OCI-LY7 (cell line): ENCODE data around the gene XRN2. TPM values are rescaled to one million over a fixed set of nuclear protein-coding genes. Genes with fewer than 3 reads are reported as not detected.

Source experiments
- BruUV-seq: library from RNA; stranded (reverse); fragments of 400-500 nt; replicated peaks from 2 replicates; lab custom pipeline; 2021; lab: Mats Ljungman, UMichigan
- CTCF ChIA-PET: fragments of 300-600 bp; sonication (Branson Sonifier 250); formaldehyde crosslinking; loops from one replicate; lab custom pipeline; 2022; ENCODE audit warnings: antibody characterized with exemption; ENCODE audit not compliant: unreplicated experiment; lab: Charles Lee
- POLR2A ChIA-PET: fragments of 300-600 bp; sonication (Branson Sonifier 250); formaldehyde crosslinking; loops from one replicate; lab custom pipeline; 2022; ENCODE audit warnings: antibody characterized with exemption; lab: Charles Lee
- DNase-seq: peaks from one replicate; pipeline ENCODE4 v3.0.0-alpha.2; 2015; ENCODE audit warnings: low spot score
- H2AFZ ChIP-seq: fragments of 200-600 bp; sonication (generic), shearing (Covaris generic); 2 replicates; pipeline ENCODE4 v1.6.1; 2014; ENCODE audit warnings: mild to moderate bottlenecking, antibody characterized with exemption, low read length, moderate library complexity
- H3K27ac ChIP-seq: fragments of 200-600 bp; sonication (generic); 2 replicates; pipeline ENCODE4 v1.5.1; 2014; ENCODE audit warnings: mixed run types, low read depth, mild to moderate bottlenecking, moderate library complexity, low read length, inconsistent platforms; ENCODE audit not compliant: poor library complexity, severe bottlenecking
- H3K36me3 ChIP-seq: fragments of 200-600 bp; sonication (generic); 2 replicates; pipeline ENCODE4 v1.6.1; 2014; ENCODE audit warnings: mild to moderate bottlenecking, antibody characterized with exemption, low read length, moderate library complexity, mixed read lengths; ENCODE audit not compliant: insufficient read depth
- H3K4me1 ChIP-seq: fragments of 200-600 bp; sonication (generic); 2 replicates; pipeline ENCODE4 v1.5.1; 2014; ENCODE audit warnings: mild to moderate bottlenecking, low read length; ENCODE audit not compliant: insufficient read depth, poor library complexity, severe bottlenecking
- H3K4me2 ChIP-seq: fragments of 200-600 bp; sonication (generic); 2 replicates; pipeline ENCODE4 v1.6.1; 2014; ENCODE audit warnings: mild to moderate bottlenecking, low read length
- H3K4me3 ChIP-seq: fragments of 200-600 bp; sonication (generic); 2 replicates; pipeline ENCODE4 v1.5.1; 2014; ENCODE audit warnings: mild to moderate bottlenecking, low read depth, low read length; ENCODE audit not compliant: poor library complexity, severe bottlenecking
- H3K79me2 ChIP-seq: fragments of 200-600 bp; sonication (generic); 2 replicates; pipeline ENCODE4 v1.6.1; 2016; ENCODE audit warnings: low read depth, mild to moderate bottlenecking, low read length, moderate library complexity, mixed read lengths; ENCODE audit not compliant: insufficient read depth
- H3K9me2 ChIP-seq: fragments of 200-600 bp; sonication (generic); 2 replicates; pipeline ENCODE4 v1.6.1; 2016; ENCODE audit warnings: mild to moderate bottlenecking, low read length, mixed read lengths; ENCODE audit not compliant: insufficient read depth
- H3K9me3 ChIP-seq: fragments of 200-600 bp; sonication (generic); 2 replicates; pipeline ENCODE4 v1.6.1; 2014; ENCODE audit warnings: mild to moderate bottlenecking, mixed run types, low read length, mixed read lengths
- H4K20me1 ChIP-seq: fragments of 200-600 bp; sonication (generic); 2 replicates; pipeline ENCODE4 v1.6.1; 2014; ENCODE audit warnings: mild to moderate bottlenecking, antibody characterized with exemption, low read length, moderate library complexity, mixed read lengths; ENCODE audit not compliant: insufficient read depth
- EZH2phosphoT487 ChIP-seq: fragments of 200-600 bp; sonication (generic); IDR thresholded peaks from 2 replicates; pipeline ENCODE4 v1.6.1; 2018; ENCODE audit warnings: low read depth, borderline replicate concordance, mild to moderate bottlenecking, mixed run types, antibody characterized with exemption, low read length, moderate library complexity, mixed read lengths
- intact Hi-C: fragments of 100-400 bp; cut with micrococcal nuclease; formaldehyde crosslinking; loops from one replicate; pipeline ENCODE4 v1.10.0; 2022; ENCODE audit not compliant: unreplicated experiment
- total RNA-seq, 2 experiments: library from RNA; depleted of rRNA in 1 of 2; stranded (reverse); fragments of >200 nt in 1 of 2; shearing (Covaris generic) in 1 of 2; gene quantifications; 2 replicates each; pipeline ENCODE4 v1.2.3, GENCODE V29; 2014 to 2022
- TF ChIP-seq, protein P1 (sequence below): fragments of 200-600 bp; sonication (generic); conservative IDR thresholded peaks from 2 replicates; pipeline ENCODE4 v1.5.1; 2014; ENCODE audit warnings: mild to moderate bottlenecking, antibody characterized with exemption, low read length, moderate library complexity, mixed read lengths

Gene XRN2
- total RNA-seq, 2 experiments from 2014 or later: 47.9 to 50.3 TPM

- Histone ChIP-seq H3K9me3 (no peaks in the 10 kb centered on the region), H3K27ac (no peak overlapping the region), H4K20me1 (no peaks in the 10 kb centered on the region; the same call in 1 of the 2 replicates), H3K9me2 (no peaks in the 10 kb centered on the region), H3K4me1 (no peaks in the 10 kb centered on the region), H3K36me3 (peaks cover 82% of the 10 kb centered on the region), H2AFZ (no peak overlapping the region), H3K4me3 (no peak overlapping the region), H3K79me2 (peaks cover 11% of the 10 kb centered on the region; the same call in 1 of the 2 replicates), H3K4me2 (no peak overlapping the region)
- TF ChIP-seq EZH2phosphoT487: no peak
- TF ChIP-seq, protein P1, sequence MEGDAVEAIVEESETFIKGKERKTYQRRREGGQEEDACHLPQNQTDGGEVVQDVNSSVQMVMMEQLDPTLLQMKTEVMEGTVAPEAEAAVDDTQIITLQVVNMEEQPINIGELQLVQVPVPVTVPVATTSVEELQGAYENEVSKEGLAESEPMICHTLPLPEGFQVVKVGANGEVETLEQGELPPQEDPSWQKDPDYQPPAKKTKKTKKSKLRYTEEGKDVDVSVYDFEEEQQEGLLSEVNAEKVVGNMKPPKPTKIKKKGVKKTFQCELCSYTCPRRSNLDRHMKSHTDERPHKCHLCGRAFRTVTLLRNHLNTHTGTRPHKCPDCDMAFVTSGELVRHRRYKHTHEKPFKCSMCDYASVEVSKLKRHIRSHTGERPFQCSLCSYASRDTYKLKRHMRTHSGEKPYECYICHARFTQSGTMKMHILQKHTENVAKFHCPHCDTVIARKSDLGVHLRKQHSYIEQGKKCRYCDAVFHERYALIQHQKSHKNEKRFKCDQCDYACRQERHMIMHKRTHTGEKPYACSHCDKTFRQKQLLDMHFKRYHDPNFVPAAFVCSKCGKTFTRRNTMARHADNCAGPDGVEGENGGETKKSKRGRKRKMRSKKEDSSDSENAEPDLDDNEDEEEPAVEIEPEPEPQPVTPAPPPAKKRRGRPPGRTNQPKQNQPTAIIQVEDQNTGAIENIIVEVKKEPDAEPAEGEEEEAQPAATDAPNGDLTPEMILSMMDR: no peak
- no peak for DNase-seq
- POLR2A ChIA-PET: no interaction called here
- no TSS peak for BruUV-seq
- CTCF ChIA-PET: no interaction called here
- intact Hi-C loops: no loop called here
Observed at GRCh38 chr20:21368791-21369190, 65.7 kb downstream of the XRN2 start.

DNA sequence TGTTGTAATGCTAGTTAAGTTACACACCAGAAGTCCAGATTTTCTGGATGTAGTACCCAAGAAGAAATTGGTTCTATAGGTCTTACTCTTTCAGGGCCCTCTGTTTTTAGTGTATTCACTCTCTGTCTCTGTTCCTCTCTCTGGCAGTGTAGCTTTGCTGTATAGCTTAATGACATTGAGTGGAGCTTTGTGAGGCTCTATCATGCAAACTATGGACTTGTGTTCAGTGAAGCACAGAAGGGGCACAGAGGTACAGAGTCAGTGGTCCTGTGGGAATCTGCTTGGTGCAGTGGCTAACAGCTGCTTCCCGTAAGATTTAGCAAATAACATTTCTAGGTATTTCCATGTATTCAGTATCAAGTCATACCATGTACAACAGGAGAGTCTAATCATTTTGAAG is 68.1 kb downstream of the XRN2 start:
- Histone ChIP-seq H3K36me3 (peaks cover 70% of the 10 kb centered on the region), H3K4me2 (no peak overlapping the region), H4K20me1 (no peaks in the 10 kb centered on the region; the same call in 1 of the 2 replicates), H2AFZ (no peak overlapping the region), H3K9me2 (no peaks in the 10 kb centered on the region), H3K4me3 (no peak overlapping the region), H3K79me2 (peaks cover 25% of the 10 kb centered on the region; the same call in 1 of the 2 replicates), H3K27ac (no peak overlapping the region), H3K9me3 (no peaks in the 10 kb centered on the region), H3K4me1 (no peaks in the 10 kb centered on the region)
- intact Hi-C loops: no loop called here
- BruUV-seq: no TSS peak
- ChIA-PET CTCF (no interaction called here), POLR2A (interaction anchor here (1.8 kb wide), 1 partner anchor 9 kb away, joined by 6 read pairs; no protein-coding TSS in a partner anchor)
- no peak for TF ChIP-seq EZH2phosphoT487
- TF ChIP-seq, protein P1: no peak
- no peak for DNase-seq

DNA sequence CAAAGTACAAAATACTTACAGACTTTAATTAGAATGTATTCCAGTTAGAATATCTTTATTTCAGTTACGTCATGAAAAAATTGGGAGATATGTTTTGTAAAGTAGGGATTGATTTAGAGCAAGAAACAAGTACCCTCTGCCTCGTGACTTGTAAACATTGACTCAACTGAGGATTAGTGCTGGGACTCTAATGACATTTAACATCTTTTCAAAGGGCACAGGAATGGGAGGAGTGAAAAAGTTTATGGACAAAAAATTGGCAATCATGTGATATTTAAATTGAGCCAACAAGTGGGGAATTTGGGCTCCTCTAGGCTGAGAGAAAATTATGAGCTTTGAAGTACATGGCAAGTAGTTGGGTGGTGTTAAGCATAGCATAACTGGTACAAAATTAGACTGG is 68.9 kb downstream of the XRN2 start:
- no peak overlapping the region for H3K27ac ChIP-seq
- no TSS peak for BruUV-seq
- H3K4me3 ChIP-seq: no peak overlapping the region
- TF ChIP-seq, protein P1: no peak
- TF ChIP-seq EZH2phosphoT487: no peak
- DNase-seq: no peak
- H3K9me2 ChIP-seq: no peaks in the 10 kb centered on the region
- H3K9me3 ChIP-seq: no peaks in the 10 kb centered on the region
- peaks cover 30% of the 10 kb centered on the region; the same call in 1 of the 2 replicates for H3K79me2 ChIP-seq
- ChIA-PET POLR2A (interaction anchor here (1.8 kb wide), 1 partner anchor 8 kb away, joined by 6 read pairs; no protein-coding TSS in a partner anchor), CTCF (no interaction called here)
- H2AFZ ChIP-seq: no peak overlapping the region
- no peaks in the 10 kb centered on the region; the same call in 1 of the 2 replicates for H4K20me1 ChIP-seq
- no peaks in the 10 kb centered on the region for H3K4me1 ChIP-seq
- H3K4me2 ChIP-seq: no peak overlapping the region
- peaks cover 70% of the 10 kb centered on the region for H3K36me3 ChIP-seq
- intact Hi-C loops: no loop called here
